ENCODE results near the gene PDLIM4.

GRCh38 chr5:132227235-132227484 lies 30.3 kb upstream of the PDLIM4 start:
- TF ChIP-seq SUZ12 (IDR thresholded peaks at IDR 0.05; ENCODE audit: extremely low read depth, insufficient read depth, insufficient read length) = no peak
- TF ChIP-seq YY1 (IDR thresholded peaks at IDR 0.05; ENCODE audit: insufficient read depth, insufficient read length) = no peak
- no peak for TF ChIP-seq ZNF274 (IDR thresholded peaks at IDR 0.05; ENCODE audit: low read depth, low read length)

Measured in NT2/D1 (cell line).